Astrocyte (in vitro differentiated cells and primary cell): ENCODE measurements around the gene OTOG. TPM values are rescaled to one million over a fixed set of nuclear protein-coding genes. Genes with fewer than 3 reads are reported as not detected.

ENCODE experiments used
- DNase-seq: peaks from one replicate; pipeline ENCODE4 v3.0.0-alpha.2; 2010; ENCODE audit warnings: low read depth
- FAIRE-seq: peaks from 2 replicates; lab custom pipeline; 2011; peaks lifted over from hg19 to GRCh38; lab: Jason Lieb, UNC
- H2AFZ ChIP-seq: 2 replicates; pipeline ENCODE4 v1.6.0; 2012; ENCODE audit warnings: low read depth, low read length, inconsistent platforms
- H3K27ac ChIP-seq: 2 replicates; pipeline ENCODE4 v1.5.1; 2011; ENCODE audit warnings: low read depth, low read length, inconsistent platforms
- H3K27me3 ChIP-seq: 2 replicates; pipeline ENCODE4 v1.6.0; 2011; ENCODE audit warnings: low read length, inconsistent platforms; ENCODE audit not compliant: insufficient read depth
- H3K36me3 ChIP-seq: 2 replicates; pipeline ENCODE4 v1.5.1; 2011; ENCODE audit warnings: low read length, inconsistent platforms; ENCODE audit not compliant: insufficient read depth
- H3K4me1 ChIP-seq: 2 replicates; pipeline ENCODE4 v1.5.1; 2011; ENCODE audit warnings: low read length, inconsistent platforms; ENCODE audit not compliant: insufficient read depth
- H3K4me2 ChIP-seq: 2 replicates; pipeline ENCODE4 v1.6.0; 2012; ENCODE audit warnings: low read length, inconsistent platforms
- H3K4me3 ChIP-seq: 2 replicates; pipeline ENCODE4 v1.5.1; 2011; ENCODE audit warnings: low read depth, mild to moderate bottlenecking, low read length, inconsistent platforms; ENCODE audit not compliant: insufficient read depth
- H3K79me2 ChIP-seq: 2 replicates; pipeline ENCODE4 v1.6.0; 2012; ENCODE audit warnings: mild to moderate bottlenecking, low read length, inconsistent platforms; ENCODE audit not compliant: insufficient read depth
- H3K9ac ChIP-seq: 2 replicates; pipeline ENCODE4 v1.6.0; 2012; ENCODE audit warnings: mild to moderate bottlenecking, low read length, inconsistent platforms
- H3K9me3 ChIP-seq: 2 replicates; pipeline ENCODE4 v1.5.1; 2012; ENCODE audit warnings: low read depth, mild to moderate bottlenecking, low read length, inconsistent platforms; ENCODE audit not compliant: insufficient read depth
- H4K20me1 ChIP-seq: 2 replicates; pipeline ENCODE4 v1.6.0; 2012; ENCODE audit warnings: low read length, inconsistent platforms; ENCODE audit not compliant: insufficient read depth
- H3K27ac Mint-ChIP-seq: one replicate; pipeline ENCODE4 v1.8.0; 2021; ENCODE audit warnings: mild to moderate bottlenecking, mixed read lengths; ENCODE audit not compliant: unreplicated experiment
- H3K27me3 Mint-ChIP-seq: one replicate; pipeline ENCODE4 v1.8.0; 2021; ENCODE audit warnings: low read depth, mixed read lengths; ENCODE audit not compliant: unreplicated experiment
- H3K36me3 Mint-ChIP-seq: one replicate; pipeline ENCODE4 v1.8.0; 2021; ENCODE audit warnings: low read depth, mixed read lengths; ENCODE audit not compliant: unreplicated experiment
- H3K4me1 Mint-ChIP-seq: one replicate; pipeline ENCODE4 v1.8.0; 2021; ENCODE audit warnings: low read depth, mixed read lengths; ENCODE audit not compliant: unreplicated experiment
- H3K4me3 Mint-ChIP-seq: one replicate; pipeline ENCODE4 v1.8.0; 2021; ENCODE audit warnings: mild to moderate bottlenecking, moderate library complexity, mixed read lengths; ENCODE audit not compliant: unreplicated experiment
- H3K9me3 Mint-ChIP-seq: one replicate; pipeline ENCODE4 v1.8.0; 2021; ENCODE audit warnings: mild to moderate bottlenecking, mixed read lengths; ENCODE audit not compliant: unreplicated experiment
- CTCF ChIP-seq: IDR thresholded peaks from 2 replicates; pipeline ENCODE4 v1.5.1; 2011; ENCODE audit warnings: low read depth, mild to moderate bottlenecking, inconsistent platforms, low read length, moderate library complexity; ENCODE audit not compliant: insufficient read depth
- EZH2 ChIP-seq: IDR thresholded peaks from 2 replicates; pipeline ENCODE4 v1.6.1; 2012; ENCODE audit warnings: mild to moderate bottlenecking, low read length, inconsistent platforms; ENCODE audit not compliant: insufficient read depth
- total RNA-seq: library from RNA; stranded (reverse); gene quantifications from 2 replicates; pipeline ENCODE4 v1.2.1, GENCODE V29; 2021

Gene OTOG
- total RNA-seq, 1 donor from 2014 or later, result not detected

- H3K27ac Mint-ChIP-seq, result peak overlapping the region; percentile 81
- H3K36me3 ChIP-seq, result no peaks in the 10 kb centered on the region
- no peak for FAIRE-seq
These were observed 33.2 kb upstream of the OTOG start for GRCh38 chr11:17513853-17514252.

GRCh38 chr11:17514476-17514875, 32.6 kb upstream of the OTOG start:
- Histone ChIP-seq H3K4me2 (no peak overlapping the region), H3K9ac (no peak overlapping the region), H3K4me1 (no peaks in the 10 kb centered on the region), H3K27ac (no peak overlapping the region), H3K36me3 (no peaks in the 10 kb centered on the region), H3K9me3 (no peaks in the 10 kb centered on the region), H3K4me3 (no peak overlapping the region), H4K20me1 (no peaks in the 10 kb centered on the region), H3K27me3 (peaks cover 21% of the 10 kb centered on the region), H3K79me2 (no peaks in the 10 kb centered on the region), H2AFZ (no peak overlapping the region)
- Mint-ChIP-seq H3K27me3 (peaks cover 45% of the 10 kb centered on the region), H3K27ac (no peak overlapping the region), H3K4me1 (peaks cover 6% of the 10 kb centered on the region), H3K4me3 (no peak overlapping the region), H3K36me3 (no peaks in the 10 kb centered on the region), H3K9me3 (peaks cover 4% of the 10 kb centered on the region)
- no peak for FAIRE-seq
- DNase-seq, result no peak
- no peak for TF ChIP-seq CTCF
- no peak for TF ChIP-seq EZH2

More at GRCh38 chr11:17513853-17514252, 33.2 kb upstream of the OTOG start:
- no peak for TF ChIP-seq CTCF
- TF ChIP-seq EZH2, result no peak
- DNase-seq, result no peak
- Histone ChIP-seq H3K9me3 (no peaks in the 10 kb centered on the region), H4K20me1 (no peaks in the 10 kb centered on the region), H3K79me2 (no peaks in the 10 kb centered on the region), H3K4me3 (no peak overlapping the region), H3K4me2 (no peak overlapping the region), H2AFZ (no peak overlapping the region), H3K4me1 (no peaks in the 10 kb centered on the region), H3K27ac (no peak overlapping the region), H3K27me3 (peaks cover 21% of the 10 kb centered on the region), H3K9ac (no peak overlapping the region)
- Mint-ChIP-seq H3K27me3 (peaks cover 42% of the 10 kb centered on the region), H3K36me3 (no peaks in the 10 kb centered on the region), H3K4me1 (peaks cover 9% of the 10 kb centered on the region), H3K9me3 (peaks cover 4% of the 10 kb centered on the region), H3K4me3 (no peak overlapping the region)

- Histone ChIP-seq H3K4me1 (no peaks in the 10 kb centered on the region), H3K4me2 (no peak overlapping the region), H3K27ac (no peak overlapping the region), H3K9me3 (no peaks in the 10 kb centered on the region), H3K27me3 (peaks cover 24% of the 10 kb centered on the region), H3K9ac (no peak overlapping the region), H3K79me2 (no peaks in the 10 kb centered on the region), H4K20me1 (no peaks in the 10 kb centered on the region), H2AFZ (no peak overlapping the region), H3K36me3 (no peaks in the 10 kb centered on the region), H3K4me3 (no peak overlapping the region)
- Mint-ChIP-seq H3K4me3 (no peak overlapping the region), H3K4me1 (peaks cover 6% of the 10 kb centered on the region), H3K36me3 (no peaks in the 10 kb centered on the region), H3K27me3 (peaks cover 47% of the 10 kb centered on the region), H3K27ac (no peak overlapping the region), H3K9me3 (peaks cover 4% of the 10 kb centered on the region)
- no peak for TF ChIP-seq CTCF
- TF ChIP-seq EZH2, result no peak
- no peak for FAIRE-seq
- no peak for DNase-seq
These were observed 31.4 kb upstream of the OTOG start for GRCh38 chr11:17515443-17516176.
